ENCODE data around the gene BLOC1S5.

- TF ChIP-seq POLR2AphosphoS5 (IDR thresholded peaks at IDR 0.05) (no peak), CTCF (IDR thresholded peaks at IDR 0.05) (no peak), POLR2A (IDR thresholded peaks at IDR 0.05) (no peak)
Observed at GRCh38 chr6:7986219-7986618, 78.0 kb downstream of the BLOC1S5 start.

Data from stomach (tissue), 4 donors.